Osteocyte (in vitro differentiated cells): ENCODE data around the gene ENOX1. TPM values are rescaled to one million over a fixed set of nuclear protein-coding genes. Genes with fewer than 3 reads are reported as not detected.

Source experiments
- DNase-seq: peaks from one replicate; pipeline ENCODE4 v3.0.0; 2021; ENCODE audit warnings: mixed read lengths; ENCODE audit not compliant: unreplicated experiment; ENCODE audit errors: extremely low spot score
- H3K27ac Mint-ChIP-seq: one replicate; pipeline ENCODE4 v1.8.0; 2021; ENCODE audit warnings: mild to moderate bottlenecking, mixed read lengths; ENCODE audit not compliant: unreplicated experiment
- H3K27me3 Mint-ChIP-seq: one replicate; pipeline ENCODE4 v1.8.0; 2021; ENCODE audit warnings: mixed read lengths; ENCODE audit not compliant: unreplicated experiment
- H3K36me3 Mint-ChIP-seq: one replicate; pipeline ENCODE4 v1.8.0; 2021; ENCODE audit warnings: mixed read lengths; ENCODE audit not compliant: unreplicated experiment
- H3K4me1 Mint-ChIP-seq: one replicate; pipeline ENCODE4 v1.8.0; 2021; ENCODE audit warnings: mixed read lengths; ENCODE audit not compliant: unreplicated experiment
- H3K4me3 Mint-ChIP-seq: one replicate; pipeline ENCODE4 v1.8.0; 2021; ENCODE audit warnings: mild to moderate bottlenecking, moderate library complexity, mixed read lengths; ENCODE audit not compliant: unreplicated experiment
- H3K9me3 Mint-ChIP-seq: one replicate; pipeline ENCODE4 v1.8.0; 2021; ENCODE audit warnings: mixed read lengths; ENCODE audit not compliant: unreplicated experiment
- CTCF ChIP-seq: fragments of 200-600 bp; sonication (generic); IDR thresholded peaks from 2 replicates; pipeline ENCODE4 v1.5.0; 2021; ENCODE audit warnings: antibody characterized with exemption, mild to moderate bottlenecking, moderate library complexity
- total RNA-seq: library from RNA; stranded (reverse); gene quantifications from 2 replicates; pipeline ENCODE4 v1.2.1, GENCODE V29; 2021

ENOX1 gene
- total RNA-seq, 1 donor from 2014 or later: 5.9 TPM

DNA sequence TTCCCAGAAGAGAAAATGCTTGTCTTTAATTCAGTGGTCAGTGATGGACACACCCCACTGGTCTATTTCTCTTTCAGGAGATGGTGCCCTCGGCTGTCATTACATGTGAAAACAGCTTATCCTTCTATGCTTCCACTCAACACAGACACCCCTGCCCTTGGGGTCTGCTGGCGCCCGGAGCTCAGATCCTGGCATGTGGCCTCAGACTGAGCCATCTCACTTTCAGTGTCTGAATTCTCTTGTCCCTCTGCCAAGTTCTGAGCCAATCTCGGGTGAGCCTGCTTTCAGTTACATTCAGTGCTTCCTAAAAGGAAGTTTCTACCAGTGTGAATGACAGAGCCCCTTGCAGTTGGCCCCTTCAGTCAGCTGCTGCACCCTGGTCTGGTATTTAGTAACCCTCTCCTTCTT, 469.8 kb downstream of the ENOX1 start:
- TF ChIP-seq CTCF: no peak
- peaks cover 2% of the 10 kb centered on the region for H3K36me3 Mint-ChIP-seq
- peaks cover 31% of the 10 kb centered on the region for H3K4me1 Mint-ChIP-seq
- peak overlapping the region; percentile 64 for H3K4me3 Mint-ChIP-seq
- peak; percentile 85 for DNase-seq
- H3K9me3 Mint-ChIP-seq: no peaks in the 10 kb centered on the region
- H3K27me3 Mint-ChIP-seq: no peaks in the 10 kb centered on the region
- peak overlapping the region; percentile 87 for H3K27ac Mint-ChIP-seq

DNA sequence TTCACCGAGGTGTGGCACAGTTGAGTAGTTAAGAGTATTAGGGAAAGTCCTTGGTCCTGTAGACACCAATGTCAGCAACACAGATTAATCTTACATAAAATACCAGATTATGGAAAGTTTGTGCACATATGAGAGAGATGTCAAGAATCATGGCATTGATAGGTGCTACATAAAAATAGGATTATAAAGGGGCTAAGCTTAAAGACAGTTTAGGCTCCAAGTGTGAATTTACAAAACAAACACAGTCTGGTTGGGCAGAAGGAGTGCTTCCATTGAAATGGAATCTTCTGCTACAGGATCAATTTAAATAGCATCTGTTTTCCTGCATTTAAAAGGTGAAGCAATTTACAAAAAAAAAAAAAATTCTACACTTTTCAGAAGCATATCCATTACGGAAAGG, 470.5 kb downstream of the ENOX1 start:
- Mint-ChIP-seq H3K9me3 (no peaks in the 10 kb centered on the region), H3K36me3 (no peaks in the 10 kb centered on the region), H3K27me3 (no peaks in the 10 kb centered on the region), H3K27ac (peak overlapping the region; percentile 87), H3K4me3 (peak overlapping the region; percentile 64), H3K4me1 (peaks cover 34% of the 10 kb centered on the region)
- DNase-seq: no peak
- no peak for TF ChIP-seq CTCF

GRCh38 chr13:43315522-43315921, 471.2 kb downstream of the ENOX1 start:
- peaks cover 34% of the 10 kb centered on the region for H3K4me1 Mint-ChIP-seq
- H3K36me3 Mint-ChIP-seq: no peaks in the 10 kb centered on the region
- no peaks in the 10 kb centered on the region for H3K27me3 Mint-ChIP-seq
- DNase-seq: no peak
- no peak for TF ChIP-seq CTCF
- H3K9me3 Mint-ChIP-seq: no peaks in the 10 kb centered on the region
- no peak overlapping the region for H3K27ac Mint-ChIP-seq
- H3K4me3 Mint-ChIP-seq: no peak overlapping the region

DNA sequence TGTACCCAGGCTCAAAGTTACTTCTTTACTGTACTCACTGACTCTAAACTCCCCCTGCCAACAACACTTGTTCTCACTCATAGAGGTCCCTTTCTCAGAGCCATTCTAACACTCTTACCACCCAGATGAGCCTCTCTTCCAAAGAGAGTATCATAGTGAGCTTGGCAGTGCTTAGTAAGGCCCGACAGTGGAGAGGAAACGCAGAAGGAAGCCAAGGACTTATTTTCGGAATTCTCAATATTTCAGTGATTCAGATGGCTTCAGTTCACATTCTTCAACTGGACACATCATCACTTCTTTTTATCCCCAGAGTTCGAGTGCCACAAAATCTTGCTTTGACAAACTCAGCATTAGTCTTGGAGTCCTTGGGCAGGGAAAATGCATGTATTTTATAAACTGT, 477.5 kb downstream of the ENOX1 start:
- no peak overlapping the region for H3K4me3 Mint-ChIP-seq
- no peak for TF ChIP-seq CTCF
- no peaks in the 10 kb centered on the region for H3K27me3 Mint-ChIP-seq
- no peak overlapping the region for H3K27ac Mint-ChIP-seq
- no peaks in the 10 kb centered on the region for H3K36me3 Mint-ChIP-seq
- no peak for DNase-seq
- H3K4me1 Mint-ChIP-seq: peaks cover 20% of the 10 kb centered on the region
- H3K9me3 Mint-ChIP-seq: no peaks in the 10 kb centered on the region

DNA sequence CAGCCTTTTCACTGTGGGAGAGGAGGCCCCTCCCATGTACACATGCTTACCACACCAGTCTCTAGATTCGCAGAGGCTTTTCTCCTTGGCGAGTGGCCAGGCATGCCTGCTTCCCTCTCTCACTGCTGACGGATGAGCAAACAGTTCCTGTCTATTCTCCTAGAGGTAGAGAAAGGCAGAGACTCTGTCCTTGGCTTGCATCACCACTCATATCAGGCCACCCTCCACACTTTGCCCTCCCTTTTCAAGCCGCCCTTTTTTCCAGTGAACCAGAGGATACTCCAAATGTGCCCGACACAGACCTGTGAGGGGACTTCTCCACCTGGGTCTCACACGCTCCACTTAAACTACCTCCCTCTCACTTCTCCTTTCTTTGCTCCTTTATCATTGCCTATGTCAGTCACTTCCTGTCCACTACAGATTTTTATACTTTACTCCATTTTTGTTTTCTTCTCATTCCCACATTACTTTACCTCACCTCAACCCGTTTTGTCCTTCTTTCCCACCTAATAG, 478.8 kb downstream of the ENOX1 start:
- H3K27ac Mint-ChIP-seq: peak overlapping the region; percentile 77
- no peaks in the 10 kb centered on the region for H3K27me3 Mint-ChIP-seq
- H3K9me3 Mint-ChIP-seq: no peaks in the 10 kb centered on the region
- TF ChIP-seq CTCF: no peak
- peaks cover 24% of the 10 kb centered on the region for H3K4me1 Mint-ChIP-seq
- no peak for DNase-seq
- no peaks in the 10 kb centered on the region for H3K36me3 Mint-ChIP-seq
- H3K4me3 Mint-ChIP-seq: no peak overlapping the region
